HG02610 (cell line): ENCODE data around the gene FBXO15.
A peak's percentile ranks its signal among the peaks of the same experiment; 100 is the strongest.

Experiments
- ATAC-seq: cut with Tn5 transposase; IDR thresholded peaks from one replicate; pipeline ENCODE4 v1.9.1; 2021; ENCODE audit warnings: mild to moderate bottlenecking, moderate library complexity; ENCODE audit not compliant: unreplicated experiment

The FBXO15 gene

GRCh38 chr18:74066018-74066417, 81.6 kb downstream of the FBXO15 start:
- no peak for ATAC-seq

- ATAC-seq, result no peak
Measured at GRCh38 chr18:74065366-74065765, 82.3 kb downstream of the FBXO15 start.

- no peak for ATAC-seq
Measured at GRCh38 chr18:74064510-74064909, 83.1 kb downstream of the FBXO15 start.

- ATAC-seq, result no peak
Measured at GRCh38 chr18:74063557-74063956, 84.1 kb downstream of the FBXO15 start.

DNA sequence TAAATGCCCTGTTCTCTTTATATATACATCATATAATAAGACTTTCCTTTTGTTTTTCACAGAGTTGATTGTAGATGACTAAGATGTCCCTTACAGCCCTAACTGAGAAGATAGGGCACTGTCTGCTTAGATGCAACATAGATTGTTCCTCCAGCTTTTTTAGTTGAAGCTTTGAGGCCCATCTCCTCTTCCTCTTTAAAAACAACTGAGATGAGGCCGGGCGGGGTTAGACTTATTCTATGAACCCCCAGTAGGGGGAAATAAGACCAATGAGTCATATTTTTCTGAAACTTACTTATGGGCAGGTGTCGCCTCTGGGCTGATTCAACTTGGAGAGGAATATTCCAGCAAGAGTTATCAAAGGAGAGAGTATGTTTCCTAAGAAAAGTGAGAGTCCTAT, 84.6 kb downstream of the FBXO15 start:
- no peak for ATAC-seq

DNA sequence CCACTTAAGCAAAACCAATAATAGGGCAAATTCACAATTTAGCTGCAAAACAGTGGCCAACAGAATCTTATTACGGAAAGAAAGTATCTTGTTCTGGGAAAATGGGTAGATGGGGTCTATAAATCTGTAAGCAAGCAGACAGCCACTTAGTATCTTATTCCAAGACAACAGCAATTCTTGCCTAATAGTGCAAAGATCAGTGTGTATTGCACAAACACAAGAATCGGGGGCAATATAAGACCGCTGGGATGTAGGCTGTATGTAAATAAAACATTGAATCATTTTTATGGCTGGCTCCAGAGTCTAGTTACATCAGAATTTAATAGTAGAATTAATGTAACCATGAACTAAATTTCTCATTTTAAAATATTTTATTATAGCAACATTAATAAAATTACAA, 85.6 kb downstream of the FBXO15 start:
- ATAC-seq, result no peak

DNA sequence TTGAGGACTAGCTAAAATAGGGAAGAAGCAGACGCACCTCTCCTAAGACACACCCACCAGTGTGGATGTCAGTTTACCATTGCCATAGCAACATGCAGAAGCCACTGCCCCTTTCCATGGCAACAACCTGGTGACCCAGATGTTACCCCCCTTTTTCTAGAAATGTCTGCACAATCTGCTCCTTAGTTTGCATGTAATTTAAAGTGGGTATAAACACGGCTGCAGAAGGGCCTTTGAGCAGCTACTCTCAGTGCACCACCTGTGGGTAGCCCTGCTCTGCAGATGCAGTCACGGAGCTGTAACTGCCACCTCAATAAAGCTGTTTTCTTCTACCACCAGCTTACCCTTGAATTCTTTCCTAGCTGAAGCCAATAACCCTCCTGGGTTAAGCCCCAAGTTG, 87.1 kb downstream of the FBXO15 start:
- no peak for ATAC-seq

DNA sequence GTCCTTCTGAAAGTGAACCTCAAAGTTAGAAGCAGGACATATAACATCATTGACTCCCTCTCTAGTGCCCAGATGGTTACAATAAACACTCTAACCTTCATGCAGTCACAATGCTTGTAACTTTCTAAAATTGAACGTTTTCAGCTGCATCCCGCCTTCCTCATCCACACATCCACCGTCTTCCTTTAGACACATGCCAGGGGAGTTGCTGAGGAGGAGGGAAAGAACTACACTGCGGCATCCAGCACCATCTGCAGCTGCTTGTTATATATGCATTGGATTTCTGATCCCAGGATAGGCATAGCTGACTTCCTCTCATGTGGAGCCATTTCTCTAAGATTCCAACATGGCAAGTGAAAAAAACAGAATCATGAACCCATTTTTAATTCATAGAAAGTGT, 96.8 kb downstream of the FBXO15 start:
- no peak for ATAC-seq

- peak; percentile 66 for ATAC-seq
Measured at GRCh38 chr18:74040459-74041332, 106.9 kb downstream of the FBXO15 start.

GRCh38 chr18:74040008-74040407, 107.6 kb downstream of the FBXO15 start:
- ATAC-seq, result no peak

GRCh38 chr18:74029161-74029560, 118.5 kb downstream of the FBXO15 start:
- no peak for ATAC-seq
